Measurements from ENCODE around the gene PPFIA2.

Gene PPFIA2

DNA sequence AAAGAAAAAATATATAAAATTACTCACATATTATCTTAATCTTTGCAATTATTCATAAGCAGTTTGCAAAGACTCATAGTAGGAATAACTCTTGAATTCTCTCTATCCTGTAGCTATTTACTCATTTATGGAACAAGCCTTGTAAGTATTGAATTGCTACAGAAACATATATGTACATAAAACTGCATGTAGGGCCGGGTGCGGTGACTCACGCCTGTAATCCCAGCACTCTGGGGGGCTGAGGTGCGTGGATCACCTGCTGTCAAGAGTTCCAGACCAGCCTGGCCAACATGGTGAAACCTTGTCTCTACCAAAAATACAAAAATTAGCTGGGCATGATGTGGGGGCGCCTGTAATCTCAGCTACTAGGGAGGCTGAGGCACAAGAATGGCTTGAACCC is 286.2 kb downstream of the PPFIA2 start:
- no peak for DNase-seq (ENCODE audit: low spot score)
- in situ Hi-C loops (cut with MboI; ENCODE audit: low pct_unique_long_range_greater_than_20kb, low sequenced_read_pairs, unreplicated experiment): no loop called here
- TF ChIP-seq, protein P1, sequence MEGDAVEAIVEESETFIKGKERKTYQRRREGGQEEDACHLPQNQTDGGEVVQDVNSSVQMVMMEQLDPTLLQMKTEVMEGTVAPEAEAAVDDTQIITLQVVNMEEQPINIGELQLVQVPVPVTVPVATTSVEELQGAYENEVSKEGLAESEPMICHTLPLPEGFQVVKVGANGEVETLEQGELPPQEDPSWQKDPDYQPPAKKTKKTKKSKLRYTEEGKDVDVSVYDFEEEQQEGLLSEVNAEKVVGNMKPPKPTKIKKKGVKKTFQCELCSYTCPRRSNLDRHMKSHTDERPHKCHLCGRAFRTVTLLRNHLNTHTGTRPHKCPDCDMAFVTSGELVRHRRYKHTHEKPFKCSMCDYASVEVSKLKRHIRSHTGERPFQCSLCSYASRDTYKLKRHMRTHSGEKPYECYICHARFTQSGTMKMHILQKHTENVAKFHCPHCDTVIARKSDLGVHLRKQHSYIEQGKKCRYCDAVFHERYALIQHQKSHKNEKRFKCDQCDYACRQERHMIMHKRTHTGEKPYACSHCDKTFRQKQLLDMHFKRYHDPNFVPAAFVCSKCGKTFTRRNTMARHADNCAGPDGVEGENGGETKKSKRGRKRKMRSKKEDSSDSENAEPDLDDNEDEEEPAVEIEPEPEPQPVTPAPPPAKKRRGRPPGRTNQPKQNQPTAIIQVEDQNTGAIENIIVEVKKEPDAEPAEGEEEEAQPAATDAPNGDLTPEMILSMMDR (IDR thresholded peaks at IDR 0.05; ENCODE audit: extremely low read depth, insufficient read depth, missing control alignments): no peak

DNA sequence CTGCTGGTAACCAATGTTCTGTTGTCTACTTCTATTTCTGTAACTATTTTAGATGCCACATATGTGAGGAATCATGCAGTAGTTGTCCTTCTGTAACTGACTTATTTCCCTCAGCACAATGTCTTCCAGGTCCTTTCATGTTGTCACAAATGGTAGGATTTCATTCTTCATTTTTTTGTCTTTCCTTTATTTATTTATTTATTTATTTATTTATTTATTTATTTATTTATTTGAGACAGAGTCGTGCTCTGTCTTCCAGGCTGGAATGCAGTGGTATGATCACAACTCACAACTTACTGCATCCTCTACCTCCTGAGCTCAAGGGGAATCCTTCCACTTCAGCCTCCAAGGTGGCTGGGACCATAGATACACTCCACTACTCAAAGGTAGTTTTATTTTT is 288.2 kb downstream of the PPFIA2 start:
- no peak for DNase-seq (ENCODE audit: low spot score)
- TF ChIP-seq, protein P1 (IDR thresholded peaks at IDR 0.05; ENCODE audit: extremely low read depth, insufficient read depth, missing control alignments): no peak
- in situ Hi-C loops (cut with MboI; ENCODE audit: low pct_unique_long_range_greater_than_20kb, low sequenced_read_pairs, unreplicated experiment): no loop called here

DNA sequence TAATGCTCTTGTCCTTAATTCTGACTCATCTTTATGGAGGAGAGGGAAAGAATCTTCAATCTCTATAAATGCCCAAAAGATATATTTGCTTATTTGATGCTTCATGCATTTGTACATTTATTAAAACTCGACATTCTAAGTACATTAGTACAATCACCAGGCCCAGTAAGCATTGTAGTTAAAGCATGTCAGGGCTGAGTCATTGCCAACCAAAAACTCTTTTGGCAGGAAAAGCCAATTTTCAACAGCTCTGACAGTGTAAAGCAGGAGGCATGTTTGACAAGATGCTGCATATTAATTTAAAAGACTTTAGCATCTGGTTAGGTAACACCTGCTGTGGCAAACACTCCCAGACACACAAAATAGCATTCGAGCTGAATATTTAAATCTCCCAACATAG is 290.9 kb downstream of the PPFIA2 start:
- TF ChIP-seq, protein P1 (IDR thresholded peaks at IDR 0.05; ENCODE audit: extremely low read depth, insufficient read depth, missing control alignments): no peak
- in situ Hi-C loops (cut with MboI; ENCODE audit: low pct_unique_long_range_greater_than_20kb, low sequenced_read_pairs, unreplicated experiment): no loop called here
- DNase-seq (ENCODE audit: low spot score): no peak

DNA sequence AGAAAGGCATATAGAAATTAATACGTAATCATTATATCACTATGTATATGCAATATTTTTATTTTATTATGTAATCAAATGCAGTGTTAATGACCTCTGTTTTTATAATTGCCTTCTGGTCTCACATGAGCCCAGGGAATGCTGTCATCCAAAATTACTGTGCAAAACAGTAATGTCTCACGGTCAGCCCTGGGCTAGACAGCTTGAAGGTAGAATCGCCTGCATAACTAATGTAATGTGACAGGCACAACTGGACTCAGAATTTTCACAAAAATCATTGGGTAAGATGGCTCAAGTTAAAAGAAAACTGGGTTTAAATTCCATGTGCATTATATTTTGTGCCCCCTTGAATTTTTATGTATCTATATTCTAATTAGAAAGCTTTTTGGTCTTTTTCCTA is 293.3 kb downstream of the PPFIA2 start:
- in situ Hi-C loops (cut with MboI; ENCODE audit: low pct_unique_long_range_greater_than_20kb, low sequenced_read_pairs, unreplicated experiment): no loop called here

DNA sequence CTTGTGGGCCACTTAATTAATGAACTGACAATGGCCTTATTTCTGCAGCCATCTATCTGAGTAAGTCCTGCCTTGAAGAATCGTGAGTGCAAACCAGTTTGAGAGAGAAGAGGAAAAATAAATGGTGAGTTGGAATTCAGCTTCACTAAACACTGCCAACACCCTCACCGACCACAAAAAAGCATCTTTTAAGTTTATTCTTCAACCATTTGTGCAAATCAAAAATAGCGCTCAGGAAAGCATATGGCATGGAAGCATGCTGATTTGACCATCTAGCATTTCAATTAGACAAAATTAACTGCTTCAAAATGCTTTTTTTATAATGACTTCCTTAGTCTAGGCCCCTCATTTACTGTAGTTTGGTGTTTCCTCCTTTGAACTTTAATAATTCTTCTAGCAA is 294.0 kb downstream of the PPFIA2 start:
- TF ChIP-seq, protein P1 (IDR thresholded peaks at IDR 0.05; ENCODE audit: extremely low read depth, insufficient read depth, missing control alignments): no peak
- no peak for DNase-seq (ENCODE audit: low spot score)
- in situ Hi-C loops (cut with MboI; ENCODE audit: low pct_unique_long_range_greater_than_20kb, low sequenced_read_pairs, unreplicated experiment): no loop called here

More for the DNA sequence above, 293.3 kb downstream of the PPFIA2 start:
- TF ChIP-seq, protein P1 (IDR thresholded peaks at IDR 0.05; ENCODE audit: extremely low read depth, insufficient read depth, missing control alignments): no peak
- no peak for DNase-seq (ENCODE audit: low spot score)

DNA sequence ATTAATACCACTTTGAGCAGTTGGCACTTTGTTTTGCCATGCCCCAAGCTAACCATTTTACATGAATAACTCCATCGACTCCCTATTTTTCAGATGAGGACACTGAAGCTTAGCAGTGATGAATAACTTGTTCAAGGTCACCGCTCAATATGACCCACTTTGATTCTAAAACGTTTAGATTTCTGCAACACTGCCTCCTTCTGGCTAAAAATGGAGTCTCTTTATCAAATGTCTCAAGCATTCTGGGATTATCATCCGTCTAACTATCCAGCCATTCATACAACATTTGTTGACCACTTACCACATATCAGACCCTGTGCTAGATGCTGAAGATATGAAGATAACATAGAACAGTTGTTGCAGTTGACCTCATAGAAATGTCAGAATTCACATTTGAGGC is 298.0 kb downstream of the PPFIA2 start:
- TF ChIP-seq, protein P1 (IDR thresholded peaks at IDR 0.05; ENCODE audit: extremely low read depth, insufficient read depth, missing control alignments): peak; percentile 24
- in situ Hi-C loops (cut with MboI; ENCODE audit: low pct_unique_long_range_greater_than_20kb, low sequenced_read_pairs, unreplicated experiment): no loop called here
- no peak for DNase-seq (ENCODE audit: low spot score)
